ENCODE data around the gene CDC42.

GRCh38 chr1:22131875-22132486 lies 79.5 kb downstream of the CDC42 start:
- no peak for TF ChIP-seq POLR2A (IDR thresholded peaks at IDR 0.05)
- peak in 3 of 4 experiments; percentile 26 to 53 (median 46) for TF ChIP-seq CTCF (IDR thresholded peaks at IDR 0.05)
- TF ChIP-seq EP300 (IDR thresholded peaks at IDR 0.05) = no peak
